IMR-90 (cell line): ENCODE results near the gene C6orf47. TPM values are rescaled to one million over a fixed set of nuclear protein-coding genes. Genes with fewer than 3 reads are reported as not detected.

ENCODE experiments used
- ATAC-seq: fragments of 200-7000 bp; cut with Tn5 transposase; 2 replicates; pipeline ENCODE4 v1.9.1; 2020; ENCODE audit warnings: low read depth, mild to moderate bottlenecking, moderate library complexity
- BruUV-seq: library from RNA; stranded (reverse); fragments of 400-500 nt; replicated peaks from 2 replicates; lab custom pipeline; 2021; lab: Mats Ljungman, UMichigan
- CTCF ChIA-PET: fragments of 300-600 bp; formaldehyde crosslinking; extraction: SDS; loops from one replicate; lab custom pipeline; 2021; ENCODE audit warnings: antibody characterized with exemption; lab: Yijun Ruan, JAX
- POLR2A ChIA-PET: fragments of 300-600 bp; sonication (Branson Sonifier 250); formaldehyde crosslinking; loops from one replicate; lab custom pipeline; 2022; ENCODE audit warnings: antibody characterized with exemption; ENCODE audit not compliant: unreplicated experiment; lab: Charles Lee
- DNase-seq: peaks from one replicate; pipeline ENCODE4 v3.0.0; 2013
- H2AFZ ChIP-seq: replicated peaks from 2 replicates; pipeline ENCODE3; 2013; ENCODE audit warnings: low read length, mild to moderate bottlenecking; ENCODE audit not compliant: poor library complexity
- H2AK5ac ChIP-seq: 2 replicates; pipeline ENCODE4 v1.6.1; 2013; ENCODE audit warnings: low read depth, low read length, inconsistent platforms
- H2AK9ac ChIP-seq: replicated peaks from 2 replicates; pipeline ENCODE3; 2013; ENCODE audit warnings: mild to moderate bottlenecking, low read depth, low read length, moderate library complexity; ENCODE audit not compliant: poor library complexity
- H2BK120ac ChIP-seq: 2 replicates; pipeline ENCODE4 v1.6.1; 2013; ENCODE audit warnings: low read depth, low read length, inconsistent platforms
- H2BK15ac ChIP-seq: 3 replicates; pipeline ENCODE4 v1.6.1; 2013; ENCODE audit warnings: low read depth, low read length, inconsistent platforms
- H2BK20ac ChIP-seq: 2 replicates; pipeline ENCODE4 v1.6.1; 2013; ENCODE audit warnings: low read depth, mild to moderate bottlenecking, inconsistent platforms, low read length, moderate library complexity
- H2BK5ac ChIP-seq: 2 replicates; pipeline ENCODE4 v1.6.1; 2013; ENCODE audit warnings: mild to moderate bottlenecking, low read depth, low read length, inconsistent platforms; ENCODE audit not compliant: poor library complexity, severe bottlenecking
- H3K14ac ChIP-seq: replicated peaks from 2 replicates; pipeline ENCODE4 v1.6.1; 2013; ENCODE audit warnings: low read depth, low read length, inconsistent platforms
- H3K18ac ChIP-seq: 2 replicates; pipeline ENCODE4 v1.6.1; 2013; ENCODE audit warnings: low read depth, low read length, control low read depth
- H3K23ac ChIP-seq: 2 replicates; pipeline ENCODE4 v1.6.1; 2013; ENCODE audit warnings: low read depth, low read length, inconsistent platforms
- H3K27ac ChIP-seq: 2 replicates; pipeline ENCODE4 v1.5.1; 2013; ENCODE audit warnings: mild to moderate bottlenecking, control low read depth, low read length; ENCODE audit not compliant: insufficient read depth
- H3K27me3 ChIP-seq: 2 replicates; pipeline ENCODE4 v1.6.1; 2013; ENCODE audit warnings: low read length; ENCODE audit not compliant: control insufficient read depth, insufficient read depth
- H3K36me3 ChIP-seq: 2 replicates; pipeline ENCODE4 v1.6.1; 2013; ENCODE audit warnings: low read length, mixed read lengths; ENCODE audit not compliant: control insufficient read depth, insufficient read depth
- H3K4ac ChIP-seq: 2 replicates; pipeline ENCODE4 v1.6.1; 2013; ENCODE audit warnings: low read depth, low read length, inconsistent platforms
- H3K4me1 ChIP-seq: 2 replicates; pipeline ENCODE4 v1.6.1; 2013; ENCODE audit warnings: low read length, mixed read lengths; ENCODE audit not compliant: control insufficient read depth, insufficient read depth
- H3K4me2 ChIP-seq: 2 replicates; pipeline ENCODE4 v1.6.1; 2013; ENCODE audit warnings: low read depth, mild to moderate bottlenecking, control low read depth, low read length, moderate library complexity
- H3K4me3 ChIP-seq: 2 replicates; pipeline ENCODE4 v1.5.1; 2013; ENCODE audit warnings: low read depth, mild to moderate bottlenecking, control low read depth, low read length, moderate library complexity; ENCODE audit not compliant: insufficient read depth
- H3K56ac ChIP-seq: 2 replicates; pipeline ENCODE4 v1.6.1; 2013; ENCODE audit warnings: low read length, inconsistent platforms; ENCODE audit not compliant: insufficient read depth; ENCODE audit errors: extremely low read depth
- H3K79me1 ChIP-seq, 2 experiments: 2 replicates each; pipeline ENCODE4 v1.6.1; 2013; ENCODE audit warnings: low read length in 2 of 2, inconsistent platforms in 1 of 2, low read depth in 1 of 2
- H3K9ac ChIP-seq: 2 replicates; pipeline ENCODE4 v1.6.1; 2013; ENCODE audit warnings: low read depth, low read length, control low read depth
- H3K9me1 ChIP-seq: 2 replicates; pipeline ENCODE4 v1.6.1; 2013; ENCODE audit warnings: low read length, inconsistent platforms; ENCODE audit not compliant: insufficient read depth
- H3K9me3 ChIP-seq: 2 replicates; pipeline ENCODE4 v1.6.1; 2013; ENCODE audit warnings: low read length; ENCODE audit not compliant: control insufficient read depth, insufficient read depth
- H4K20me1 ChIP-seq: 2 replicates; pipeline ENCODE4 v1.6.1; 2013; ENCODE audit warnings: low read length, inconsistent platforms; ENCODE audit not compliant: insufficient read depth
- H4K5ac ChIP-seq: 2 replicates; pipeline ENCODE4 v1.6.1; 2013; ENCODE audit warnings: mild to moderate bottlenecking, low read depth, low read length, control low read depth
- H4K8ac ChIP-seq, 2 experiments: 2 replicates each; pipeline ENCODE4 v1.6.1; 2013; ENCODE audit warnings: low read depth in 2 of 2, low read length in 2 of 2, control low read depth in 1 of 2, inconsistent platforms in 1 of 2
- H4K91ac ChIP-seq: 2 replicates; pipeline ENCODE4 v1.6.1; 2013; ENCODE audit warnings: low read depth, low read length, inconsistent platforms; ENCODE audit not compliant: insufficient read depth
- BHLHE40 ChIP-seq: fragments of 150-350 bp; IDR thresholded peaks from 2 replicates; pipeline ENCODE4 v1.6.1; 2016; ENCODE audit warnings: mild to moderate bottlenecking, low read depth, low read length
- MAZ ChIP-seq: IDR thresholded peaks from 2 replicates; pipeline ENCODE4 v1.6.1; 2012; ENCODE audit warnings: low read depth, mild to moderate bottlenecking, low read length, improper control_type of control experiment, moderate library complexity, borderline replicate concordance
- NFE2L2 ChIP-seq: fragments of 150-350 bp; IDR thresholded peaks from 2 replicates; pipeline ENCODE4 v1.6.1; 2016; ENCODE audit warnings: low read depth, mild to moderate bottlenecking, low read length
- USF2 ChIP-seq: fragments of 150-350 bp; IDR thresholded peaks from 2 replicates; pipeline ENCODE4 v1.6.1; 2017; ENCODE audit warnings: mild to moderate bottlenecking, antibody characterized with exemption, low read length, low read depth
- WGBS, 2 experiments: methylation state at CpG; one replicate each; pipeline versions ENCODE4 v1.1.5 to v1.1.7; 2013; ENCODE audit warnings: missing lambda C conversion rate in 2 of 2; ENCODE audit not compliant: insufficient read length in 1 of 2; ENCODE audit errors: extremely low coverage in 2 of 2; 5-methylcytosine and 5-hydroxymethylcytosine counted together
- dilution Hi-C: fragments of 300-500 bp; cut with HindIII; formaldehyde crosslinking; loops from one replicate; pipeline ENCODE4 v1.14.3; 2018; ENCODE audit warnings: low sequenced_read_pairs; ENCODE audit not compliant: unreplicated experiment
- in situ Hi-C: fragments of 300-500 bp; cut with MboI; formaldehyde crosslinking; loops from 3 replicates; pipeline ENCODE4 v1.14.3; 2019; ENCODE audit warnings: low sequenced_read_pairs, inconsistent platforms, mixed read lengths
- intact Hi-C: fragments of 100-400 bp; cut with micrococcal nuclease; formaldehyde crosslinking; loops from 2 replicates; pipeline ENCODE4 v1.10.0; 2022
- polyA plus RNA-seq, 3 experiments: library from polyadenylated mRNA; depleted of rRNA; stranded (reverse); fragments of >200 nt; gene quantifications; 2 replicates each; pipeline ENCODE4 v1.2.3, GENCODE V29; 2012; ENCODE audit warnings: low replicate concordance in 1 of 3
- total RNA-seq: library from RNA; depleted of rRNA; stranded (reverse); fragments of >200 nt; gene quantifications from 2 replicates; pipeline ENCODE4 v1.2.3, GENCODE V29; 2012

The C6orf47 gene
- total and polyA plus RNA-seq, 2 of the 4 experiments (the other 2 are of a cell fraction), result 8.9 to 14.2 TPM

- Histone ChIP-seq H4K20me1 (0 out of 2 replicates have a peak, but pooled peaks cover 4% of the 10 kb centered on the region), H3K27me3 (no peaks in the 10 kb centered on the region), H3K27ac (no peak overlapping the region), H2BK5ac (no peak overlapping the region), H3K4me2 (no peak overlapping the region), H3K79me1 (peaks cover 4 to 19% of the 10 kb centered on the region in 2 experiments; a peak in 3 of 4 replicates), H3K56ac (no peak overlapping the region), H3K4me3 (no peak overlapping the region), H3K14ac (no peak overlapping the region), H2AFZ (no peak overlapping the region), H4K91ac (no peak overlapping the region), H4K8ac (no peak overlapping the region), H2AK5ac (no peak overlapping the region), H2BK15ac (no peak overlapping the region), H3K9me3 (no peaks in the 10 kb centered on the region), H3K9me1 (no peaks in the 10 kb centered on the region), H4K5ac (no peak overlapping the region), H3K4me1 (no peaks in the 10 kb centered on the region), H2BK120ac (no peak overlapping the region), H3K4ac (no peak overlapping the region), H3K18ac (no peak overlapping the region), H3K23ac (no peak overlapping the region), H2BK20ac (no peak overlapping the region), H3K9ac (no peak overlapping the region), H2AK9ac (no peak overlapping the region), H3K36me3 (peaks cover 63% of the 10 kb centered on the region)
- DNase-seq (no peak), ATAC-seq (no peak)
- no TSS peak for BruUV-seq
- intact Hi-C loops (no loop called here), dilution Hi-C loops (no loop called here), in situ Hi-C loops (no loop called here)
- TF ChIP-seq BHLHE40, result no peak
- no peak for TF ChIP-seq NFE2L2
- TF ChIP-seq MAZ, result no peak
- no peak for TF ChIP-seq USF2
- ChIA-PET POLR2A (no interaction called here), CTCF (no interaction called here)
- WGBS, 2 experiments, result 83% methylated on average over 1 of the region's 6 CpGs; no CpG with 5 or more reads in 1 of the 2 experiments
Observed at GRCh38 chr6:31693535-31693934, 33.0 kb upstream of the C6orf47 start.
